Skeletal muscle tissue (tissue), 4 donors: ENCODE results near the gene GPD1. TPM values are rescaled to one million over a fixed set of nuclear protein-coding genes. Genes with fewer than 3 reads are reported as not detected.

Experiments
- H3K27ac ChIP-seq: one replicate; pipeline ENCODE4 v1.7.0; 2013; ENCODE audit warnings: mild to moderate bottlenecking, low read depth, low read length, inconsistent platforms
- H3K27me3 ChIP-seq, 3 donors: one replicate each; pipeline ENCODE4 v1.7.0; 2013; ENCODE audit warnings: low read length in 3 of 3; ENCODE audit not compliant: control insufficient read depth in 3 of 3, insufficient read depth in 3 of 3
- H3K36me3 ChIP-seq, 3 donors: one replicate each; pipeline ENCODE4 v1.7.0; 2013; ENCODE audit warnings: low read length in 3 of 3; ENCODE audit not compliant: control insufficient read depth in 3 of 3, insufficient read depth in 3 of 3
- H3K4me1 ChIP-seq, 3 donors: one replicate each; pipeline ENCODE4 v1.7.0; 2013; ENCODE audit warnings: low read length in 3 of 3, mild to moderate bottlenecking in 3 of 3; ENCODE audit not compliant: control insufficient read depth in 3 of 3, insufficient read depth in 3 of 3
- H3K4me3 ChIP-seq, 3 donors: one replicate each; pipeline ENCODE4 v1.7.0; 2013; ENCODE audit warnings: low read length in 3 of 3
- H3K9ac ChIP-seq, 3 donors: one replicate each; pipeline ENCODE4 v1.7.0; 2013; ENCODE audit warnings: low read length in 3 of 3, mild to moderate bottlenecking in 3 of 3, moderate library complexity in 2 of 3, low read depth in 1 of 3
- H3K9me3 ChIP-seq, 3 donors: one replicate each; pipeline ENCODE4 v1.7.0; 2013; ENCODE audit warnings: low read length in 3 of 3; ENCODE audit not compliant: control insufficient read depth in 3 of 3
- total RNA-seq: library from RNA; depleted of rRNA; stranded (reverse); fragments of >200 nt; gene quantifications from one replicate; pipeline ENCODE4 v1.2.3, GENCODE V29; 2014
- donor health status: Osteomylitis.

GPD1 gene
- total RNA-seq, 1 donor from 2014 or later = 104 TPM

DNA sequence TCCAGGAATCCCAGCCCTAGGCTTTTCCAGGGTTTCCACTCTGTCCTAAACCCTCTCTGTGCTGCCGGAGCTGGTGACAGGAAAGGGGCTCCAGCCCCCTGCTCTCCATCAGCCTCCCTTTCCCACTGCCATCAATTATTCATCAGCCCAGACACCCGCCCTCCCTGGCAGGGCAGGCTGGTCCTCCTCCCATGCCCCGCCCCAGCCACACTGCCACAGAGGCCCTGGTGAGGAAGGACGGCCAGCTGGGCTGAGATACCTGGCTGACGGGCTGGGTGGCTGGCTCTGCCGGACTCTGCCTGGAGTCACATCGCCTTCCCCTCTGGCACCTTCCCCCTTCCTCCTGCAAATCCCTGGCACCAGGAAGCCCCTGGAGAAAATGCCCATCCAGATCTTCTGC is 30.6 kb upstream of the GPD1 start:
- H3K4me1 ChIP-seq = peaks cover 8 to 11% (median 10%) of the 10 kb centered on the region in 3 donors
- no peaks in the 10 kb centered on the region for H3K36me3 ChIP-seq
- H3K4me3 ChIP-seq = no peak overlapping the region
- H3K27me3 ChIP-seq = no peaks in the 10 kb centered on the region
- no peaks in the 10 kb centered on the region for H3K9me3 ChIP-seq
- H3K27ac ChIP-seq = no peak overlapping the region
- no peak overlapping the region for H3K9ac ChIP-seq

DNA sequence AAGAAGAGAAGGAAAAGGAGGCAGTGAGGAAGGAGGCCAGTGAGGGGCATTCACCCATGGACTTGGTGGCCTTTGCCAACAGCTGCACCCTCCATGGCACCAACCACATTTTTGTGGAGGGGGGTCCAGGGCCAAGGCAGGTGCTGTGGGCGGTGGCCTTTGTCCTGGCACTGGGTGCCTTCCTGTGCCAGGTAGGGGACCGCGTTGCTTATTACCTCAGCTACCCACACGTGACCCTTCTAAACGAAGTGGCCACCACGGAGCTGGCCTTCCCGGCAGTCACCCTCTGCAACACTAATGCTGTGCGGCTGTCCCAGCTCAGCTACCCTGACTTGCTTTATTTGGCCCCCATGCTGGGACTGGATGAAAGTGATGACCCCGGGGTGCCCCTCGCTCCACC is 30.1 kb upstream of the GPD1 start:
- no peaks in the 10 kb centered on the region for H3K9me3 ChIP-seq
- no peak overlapping the region for H3K9ac ChIP-seq
- no peaks in the 10 kb centered on the region for H3K27me3 ChIP-seq
- no peak overlapping the region for H3K4me3 ChIP-seq
- H3K4me1 ChIP-seq = peaks cover 8 to 11% (median 10%) of the 10 kb centered on the region in 3 donors
- H3K36me3 ChIP-seq = no peaks in the 10 kb centered on the region
- no peak overlapping the region for H3K27ac ChIP-seq

DNA sequence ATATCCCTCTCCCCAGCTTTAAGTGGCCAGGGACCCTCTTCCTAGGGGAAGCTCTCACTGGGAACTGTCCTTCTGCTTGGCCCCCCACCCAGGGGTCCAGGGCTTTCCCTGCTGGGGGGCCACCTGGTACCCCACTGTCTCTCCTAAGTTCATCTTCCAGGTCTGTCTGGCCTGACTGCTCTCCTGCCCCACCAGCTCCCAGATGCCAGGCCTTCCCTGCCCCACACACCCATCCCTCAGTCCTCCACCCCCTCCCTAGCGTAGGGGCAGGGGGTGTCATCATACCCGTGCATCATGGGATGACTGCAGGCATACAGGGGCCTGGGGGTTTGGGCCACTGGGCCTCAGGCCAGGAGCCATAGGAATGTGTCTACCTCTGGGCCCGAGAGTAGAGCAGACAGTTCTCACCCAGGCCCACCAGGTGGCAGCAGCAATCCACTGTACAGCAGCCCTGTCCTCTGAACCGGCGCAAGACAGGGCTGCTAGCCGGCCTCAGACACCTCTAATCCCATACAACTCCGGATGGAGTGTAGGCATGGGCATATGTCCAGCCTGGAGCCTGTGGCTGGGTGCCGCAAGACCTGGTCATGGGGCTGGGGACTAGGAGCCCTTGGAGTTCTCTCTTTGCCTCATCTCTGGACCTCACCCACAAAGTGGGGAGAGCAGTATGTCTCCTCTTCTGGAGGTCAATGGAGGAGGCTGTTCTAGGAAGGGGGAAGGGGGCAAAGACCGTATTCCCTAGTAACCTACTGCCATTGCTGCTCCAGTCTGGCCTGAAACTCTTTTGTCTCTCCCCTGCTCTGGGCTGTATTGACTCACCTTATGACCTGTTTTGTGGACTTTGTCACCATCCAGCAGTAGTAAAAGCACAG is 28.6 kb upstream of the GPD1 start:
- no peak overlapping the region for H3K27ac ChIP-seq
- H3K36me3 ChIP-seq = no peaks in the 10 kb centered on the region
- H3K4me1 ChIP-seq = peaks cover 8 to 9% (median 8%) of the 10 kb centered on the region in 3 donors
- no peak overlapping the region for H3K4me3 ChIP-seq
- H3K9ac ChIP-seq = peak overlapping the region in 2 of 3 donors; percentile 3 to 47
- no peaks in the 10 kb centered on the region for H3K9me3 ChIP-seq
- H3K27me3 ChIP-seq = no peaks in the 10 kb centered on the region

GRCh38 chr12:50075808-50076170 is 28.0 kb upstream of the GPD1 start:
- Histone ChIP-seq H3K4me1 (peaks cover 4 to 6% (median 5%) of the 10 kb centered on the region in 3 donors), H3K27ac (no peak overlapping the region), H3K9me3 (no peaks in the 10 kb centered on the region), H3K9ac (peak overlapping the region in 1 of 3 donors; percentile 3), H3K36me3 (no peaks in the 10 kb centered on the region), H3K4me3 (no peak overlapping the region), H3K27me3 (no peaks in the 10 kb centered on the region)

GRCh38 chr12:50077099-50077498 is 26.7 kb upstream of the GPD1 start:
- Histone ChIP-seq H3K27ac (no peak overlapping the region), H3K27me3 (no peaks in the 10 kb centered on the region), H3K9me3 (no peaks in the 10 kb centered on the region), H3K4me1 (peaks cover 3 to 6% (median 4%) of the 10 kb centered on the region in 3 donors), H3K4me3 (no peak overlapping the region), H3K36me3 (no peaks in the 10 kb centered on the region), H3K9ac (no peak overlapping the region)

DNA sequence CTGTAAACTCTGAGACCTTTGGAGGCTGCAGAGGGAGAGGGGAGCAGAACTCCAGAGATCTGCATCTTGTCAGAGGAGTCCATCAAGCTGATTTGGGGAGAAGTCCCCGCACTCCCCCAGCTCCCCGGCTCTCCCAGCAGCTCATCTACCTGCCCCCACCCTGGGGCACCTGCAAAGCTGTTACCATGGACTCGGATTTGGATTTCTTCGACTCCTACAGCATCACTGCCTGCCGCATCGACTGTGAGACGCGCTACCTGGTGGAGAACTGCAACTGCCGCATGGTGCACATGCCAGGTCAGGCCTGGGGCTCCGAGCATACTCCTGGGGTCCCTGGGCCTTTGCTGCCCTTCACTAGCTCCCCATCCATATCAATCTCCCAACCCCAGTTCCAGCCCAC is 25.5 kb upstream of the GPD1 start:
- Histone ChIP-seq H3K9me3 (no peaks in the 10 kb centered on the region), H3K9ac (no peak overlapping the region), H3K27ac (no peak overlapping the region), H3K36me3 (no peaks in the 10 kb centered on the region), H3K4me1 (peaks cover 3 to 6% (median 4%) of the 10 kb centered on the region in 3 donors), H3K4me3 (no peak overlapping the region), H3K27me3 (no peaks in the 10 kb centered on the region)

- Histone ChIP-seq H3K9ac (no peak overlapping the region), H3K4me1 (peaks cover 6% of the 10 kb centered on the region in 3 donors), H3K27ac (no peak overlapping the region), H3K9me3 (no peaks in the 10 kb centered on the region), H3K27me3 (no peaks in the 10 kb centered on the region), H3K36me3 (no peaks in the 10 kb centered on the region), H3K4me3 (no peak overlapping the region)
Measured at GRCh38 chr12:50079771-50080170, 24.0 kb upstream of the GPD1 start.

DNA sequence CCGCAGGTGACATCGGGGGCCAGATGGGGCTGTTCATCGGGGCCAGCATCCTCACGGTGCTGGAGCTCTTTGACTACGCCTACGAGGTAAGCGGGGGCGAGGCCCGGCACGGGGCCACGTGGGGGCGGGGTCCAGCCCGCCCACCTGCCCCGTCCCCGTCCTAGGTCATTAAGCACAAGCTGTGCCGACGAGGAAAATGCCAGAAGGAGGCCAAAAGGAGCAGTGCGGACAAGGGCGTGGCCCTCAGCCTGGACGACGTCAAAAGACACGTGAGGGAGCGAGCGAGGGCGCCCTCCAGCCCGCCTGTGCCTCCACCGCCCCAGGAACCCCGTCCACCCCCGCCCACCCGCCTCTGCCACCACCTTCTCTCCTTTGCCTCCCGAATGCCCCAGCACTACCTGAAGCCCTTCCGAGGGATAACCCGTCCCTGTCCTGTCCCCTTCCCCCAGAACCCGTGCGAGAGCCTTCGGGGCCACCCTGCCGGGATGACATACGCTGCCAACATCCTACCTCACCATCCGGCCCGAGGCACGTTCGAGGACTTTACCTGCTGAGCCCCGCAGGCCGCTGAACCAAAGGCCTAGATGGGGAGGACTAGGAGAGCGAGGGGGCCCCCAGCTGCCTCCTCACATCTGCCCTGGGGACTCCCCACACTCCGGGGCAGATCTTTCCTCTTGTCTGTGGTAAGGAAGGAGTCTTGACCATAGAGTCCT is 22.6 kb upstream of the GPD1 start:
- Histone ChIP-seq H3K9me3 (no peaks in the 10 kb centered on the region), H3K27ac (no peak overlapping the region), H3K9ac (no peak overlapping the region), H3K36me3 (no peaks in the 10 kb centered on the region), H3K4me1 (peaks cover 7 to 10% (median 9%) of the 10 kb centered on the region in 3 donors), H3K4me3 (no peak overlapping the region), H3K27me3 (no peaks in the 10 kb centered on the region)

DNA sequence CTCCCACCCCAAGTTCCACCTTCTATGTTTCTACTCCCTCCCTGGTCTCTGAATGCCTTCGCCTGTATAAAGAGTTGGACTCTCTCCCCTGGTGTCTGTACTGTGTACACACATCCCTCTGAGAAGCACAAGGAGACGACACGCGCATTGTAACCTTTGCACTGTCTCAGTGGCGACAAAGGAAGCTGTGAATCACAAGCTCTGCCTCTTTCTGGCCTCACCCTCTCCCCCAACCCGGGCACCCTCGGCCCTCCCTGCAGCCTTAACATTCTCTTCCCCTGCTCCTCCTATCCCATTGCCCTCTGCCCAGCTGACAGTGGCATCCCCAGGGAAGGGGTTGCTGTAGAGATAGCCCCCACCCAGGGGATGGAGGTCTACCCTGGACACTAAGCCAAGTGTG is 21.2 kb upstream of the GPD1 start:
- H3K27ac ChIP-seq = no peak overlapping the region
- no peaks in the 10 kb centered on the region for H3K27me3 ChIP-seq
- no peak overlapping the region for H3K9ac ChIP-seq
- H3K9me3 ChIP-seq = no peaks in the 10 kb centered on the region
- no peak overlapping the region for H3K4me3 ChIP-seq
- H3K36me3 ChIP-seq = peaks cover 8 to 10% (median 10%) of the 10 kb centered on the region in 3 donors
- H3K4me1 ChIP-seq = peaks cover 9 to 10% (median 10%) of the 10 kb centered on the region in 3 donors

DNA sequence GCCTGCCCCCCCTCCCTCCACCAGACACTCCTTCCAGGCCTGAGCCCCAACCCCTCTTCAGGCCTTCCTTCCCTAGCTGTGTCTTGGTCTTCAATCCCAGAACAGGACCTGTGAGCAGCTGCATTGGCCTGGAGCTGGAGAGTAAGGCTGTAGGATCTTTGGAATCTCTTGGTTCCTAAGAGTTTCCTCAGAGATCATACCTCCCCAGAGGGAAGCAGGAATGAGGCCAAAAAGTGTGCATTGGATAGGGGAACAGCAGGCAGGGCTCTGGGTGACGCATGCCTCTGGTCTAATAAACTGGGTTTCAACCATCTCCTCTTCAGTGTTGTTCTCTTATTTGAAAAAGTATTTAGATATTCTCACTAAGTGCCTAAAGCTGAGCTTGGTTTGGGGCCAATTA is 20.5 kb upstream of the GPD1 start:
- Histone ChIP-seq H3K27ac (no peak overlapping the region), H3K4me1 (peaks cover 9 to 10% (median 10%) of the 10 kb centered on the region in 3 donors), H3K9ac (no peak overlapping the region), H3K27me3 (no peaks in the 10 kb centered on the region), H3K9me3 (no peaks in the 10 kb centered on the region), H3K36me3 (peaks cover 10 to 16% (median 11%) of the 10 kb centered on the region in 3 donors), H3K4me3 (no peak overlapping the region)
